PFSK-1 (cell line): ENCODE data around the gene ADAT3.

Experiments used
- POLR2AphosphoS5 ChIP-seq: IDR thresholded peaks from 2 replicates; pipeline ENCODE4 v1.6.1; 2012; ENCODE audit warnings: low read depth, mild to moderate bottlenecking, control low read depth, low read length, moderate library complexity
- SIN3A ChIP-seq: IDR thresholded peaks from 2 replicates; pipeline ENCODE4 v1.6.1; 2012; ENCODE audit warnings: mild to moderate bottlenecking, low read length, moderate library complexity, borderline replicate concordance; ENCODE audit not compliant: insufficient read depth
- TAF1 ChIP-seq: IDR thresholded peaks from 2 replicates; pipeline ENCODE4 v1.6.1; 2012; ENCODE audit warnings: low read length, control low read depth, borderline replicate concordance; ENCODE audit not compliant: insufficient read depth
- TF ChIP-seq, protein P1 (sequence below), 2 experiments: IDR thresholded peaks; 2 replicates each; pipeline versions ENCODE4 v1.6.1 to v1.8.0; 2011 to 2012; ENCODE audit warnings: low read depth in 2 of 2, low read length in 2 of 2, control low read depth in 1 of 2, inconsistent platforms in 1 of 2, mild to moderate bottlenecking in 1 of 2, moderate library complexity in 1 of 2; ENCODE audit not compliant: insufficient read depth in 1 of 2

GRCh38 chr19:1932395-1932794, 27.2 kb downstream of the ADAT3 start:
- TF ChIP-seq, protein P1, sequence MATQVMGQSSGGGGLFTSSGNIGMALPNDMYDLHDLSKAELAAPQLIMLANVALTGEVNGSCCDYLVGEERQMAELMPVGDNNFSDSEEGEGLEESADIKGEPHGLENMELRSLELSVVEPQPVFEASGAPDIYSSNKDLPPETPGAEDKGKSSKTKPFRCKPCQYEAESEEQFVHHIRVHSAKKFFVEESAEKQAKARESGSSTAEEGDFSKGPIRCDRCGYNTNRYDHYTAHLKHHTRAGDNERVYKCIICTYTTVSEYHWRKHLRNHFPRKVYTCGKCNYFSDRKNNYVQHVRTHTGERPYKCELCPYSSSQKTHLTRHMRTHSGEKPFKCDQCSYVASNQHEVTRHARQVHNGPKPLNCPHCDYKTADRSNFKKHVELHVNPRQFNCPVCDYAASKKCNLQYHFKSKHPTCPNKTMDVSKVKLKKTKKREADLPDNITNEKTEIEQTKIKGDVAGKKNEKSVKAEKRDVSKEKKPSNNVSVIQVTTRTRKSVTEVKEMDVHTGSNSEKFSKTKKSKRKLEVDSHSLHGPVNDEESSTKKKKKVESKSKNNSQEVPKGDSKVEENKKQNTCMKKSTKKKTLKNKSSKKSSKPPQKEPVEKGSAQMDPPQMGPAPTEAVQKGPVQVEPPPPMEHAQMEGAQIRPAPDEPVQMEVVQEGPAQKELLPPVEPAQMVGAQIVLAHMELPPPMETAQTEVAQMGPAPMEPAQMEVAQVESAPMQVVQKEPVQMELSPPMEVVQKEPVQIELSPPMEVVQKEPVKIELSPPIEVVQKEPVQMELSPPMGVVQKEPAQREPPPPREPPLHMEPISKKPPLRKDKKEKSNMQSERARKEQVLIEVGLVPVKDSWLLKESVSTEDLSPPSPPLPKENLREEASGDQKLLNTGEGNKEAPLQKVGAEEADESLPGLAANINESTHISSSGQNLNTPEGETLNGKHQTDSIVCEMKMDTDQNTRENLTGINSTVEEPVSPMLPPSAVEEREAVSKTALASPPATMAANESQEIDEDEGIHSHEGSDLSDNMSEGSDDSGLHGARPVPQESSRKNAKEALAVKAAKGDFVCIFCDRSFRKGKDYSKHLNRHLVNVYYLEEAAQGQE (IDR thresholded peaks at IDR 0.05; ENCODE audit: insufficient read depth in 1 of 2, low read depth in 2 of 2, low read length in 2 of 2): no peak
- TF ChIP-seq SIN3A: no peak
- no peak for TF ChIP-seq POLR2AphosphoS5
- TF ChIP-seq TAF1: no peak
